Measurements from ENCODE around the gene ZP3. TPM values are rescaled to one million over a fixed set of nuclear protein-coding genes. Genes with fewer than 3 reads are reported as not detected.
"Not testable (repeated sequence)": the region's sequence is repeated elsewhere in the genome, so short reads cannot be mapped to it uniquely, and the experiment has no call there.

ZP3 gene
- 12.1 TPM for polyA plus RNA-seq (ENCODE audit: insufficient read length)

GRCh38 chr7:76424413-76425111 is at the start of gene ZP3:
Gene ZP3, plus strand, starts transcription at chr7:76424950. Its CDS starts 15 bp downstream, at chr7:76424965.
- DNase-seq (ENCODE audit: low read depth), result no peak

- DNase-seq (ENCODE audit: low read depth), result no peak
Measured at GRCh38 chr7:76375251-76375650, 49.5 kb upstream of the ZP3 start.

GRCh38 chr7:76377186-76377918 is 47.4 kb upstream of the ZP3 start:
- no peak for DNase-seq (ENCODE audit: low read depth)

GRCh38 chr7:76380623-76380966 is 44.2 kb upstream of the ZP3 start:
- DNase-seq (ENCODE audit: low read depth), result no peak

- no peak for DNase-seq (ENCODE audit: low read depth)
Measured at GRCh38 chr7:76381814-76382213, 42.9 kb upstream of the ZP3 start.

- no peak for DNase-seq (ENCODE audit: low read depth)
Measured at GRCh38 chr7:76383089-76383944, 41.4 kb upstream of the ZP3 start.

GRCh38 chr7:76386691-76387260 is 38.0 kb upstream of the ZP3 start:
- DNase-seq (ENCODE audit: low read depth), result no peak

GRCh38 chr7:76387789-76388188 is 37.0 kb upstream of the ZP3 start:
- DNase-seq (ENCODE audit: low read depth), result not testable (repeated sequence)

GRCh38 chr7:76390092-76390491 is 34.7 kb upstream of the ZP3 start:
- no peak for DNase-seq (ENCODE audit: low read depth)

GRCh38 chr7:76392531-76393115 is 32.1 kb upstream of the ZP3 start:
- no peak for DNase-seq (ENCODE audit: low read depth)

- peak; percentile 89 for DNase-seq (ENCODE audit: low read depth)
Measured at GRCh38 chr7:76393116-76394031, 31.4 kb upstream of the ZP3 start.

GRCh38 chr7:76394957-76395356 is 29.8 kb upstream of the ZP3 start:
- DNase-seq (ENCODE audit: low read depth), result no peak

GRCh38 chr7:76395605-76395964 is 29.2 kb upstream of the ZP3 start:
- not testable (repeated sequence) for DNase-seq (ENCODE audit: low read depth)

GRCh38 chr7:76395965-76396726 is 28.6 kb upstream of the ZP3 start:
- DNase-seq (ENCODE audit: low read depth), result no peak

- DNase-seq (ENCODE audit: low read depth), result no peak
Measured at GRCh38 chr7:76396864-76397263, 27.9 kb upstream of the ZP3 start.

- DNase-seq (ENCODE audit: low read depth), result no peak
Measured at GRCh38 chr7:76397409-76398183, 27.2 kb upstream of the ZP3 start.

- DNase-seq (ENCODE audit: low read depth), result no peak
Measured at GRCh38 chr7:76400248-76400647, 24.5 kb upstream of the ZP3 start.

- DNase-seq (ENCODE audit: low read depth), result not testable (repeated sequence)
Measured at GRCh38 chr7:76403097-76403496, 21.7 kb upstream of the ZP3 start.

Data from forelimb muscle (tissue), 1 donor.